Large intestine (tissue), 3 donors: ENCODE data around the gene CTNNA1. TPM values are rescaled to one million over a fixed set of nuclear protein-coding genes. Genes with fewer than 3 reads are reported as not detected.

Experiments
- DNase-seq, 2 donors: peaks; one replicate each; pipeline versions ENCODE4 v3.0.0 to v3.0.0-alpha.2; 2013
- H3K27ac ChIP-seq: one replicate; pipeline ENCODE4 v1.5.1; 2013; ENCODE audit warnings: low read length
- H3K27me3 ChIP-seq: 2 replicates; pipeline ENCODE4 v1.6.1; 2013; ENCODE audit warnings: low read length; ENCODE audit not compliant: control insufficient read depth, insufficient read depth
- H3K36me3 ChIP-seq: 2 replicates; pipeline ENCODE4 v1.6.1; 2013; ENCODE audit warnings: low read length; ENCODE audit not compliant: control insufficient read depth, insufficient read depth
- H3K4me1 ChIP-seq: one replicate; pipeline ENCODE4 v1.6.1; 2013; ENCODE audit warnings: low read length; ENCODE audit not compliant: control insufficient read depth, insufficient read depth
- H3K4me3 ChIP-seq: one replicate; pipeline ENCODE4 v1.5.1; 2013; ENCODE audit warnings: low read length
- H3K9me3 ChIP-seq: one replicate; pipeline ENCODE4 v1.6.1; 2013; ENCODE audit warnings: mild to moderate bottlenecking, low read depth, low read length, moderate library complexity; ENCODE audit not compliant: control insufficient read depth
- WGBS: methylation state at CpG from one replicate; pipeline ENCODE4 v1.1.5; 2013; ENCODE audit warnings: low lambda C conversion rate; ENCODE audit not compliant: insufficient coverage; 5-methylcytosine and 5-hydroxymethylcytosine counted together
- polyA plus RNA-seq: library from polyadenylated mRNA; unstranded; fragments of 120-200 nt; gene quantifications from one replicate; pipeline ENCODE4 v1.2.1, GENCODE V29; 2013

Gene CTNNA1
- polyA plus RNA-seq, 1 donor, result 287 TPM

DNA sequence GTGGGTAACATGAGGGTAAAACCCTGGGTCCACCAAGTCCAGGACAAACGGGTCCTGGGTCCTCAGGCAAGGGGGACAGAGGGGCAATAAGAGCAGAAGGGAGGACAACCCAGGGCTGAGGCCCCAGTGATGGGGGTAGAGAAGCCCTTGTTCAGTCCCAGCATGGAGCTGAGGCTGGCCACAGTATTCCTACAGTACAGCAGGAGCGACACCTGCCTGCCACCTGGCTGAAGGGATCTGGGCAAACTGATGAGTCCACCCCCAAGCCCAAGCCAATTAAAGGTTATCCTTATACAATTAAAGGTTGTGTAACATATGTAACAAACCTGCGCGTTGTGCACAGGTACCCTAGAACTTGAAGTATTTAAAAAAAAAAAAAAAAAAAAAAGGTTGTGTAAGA is 219.6 kb downstream of the CTNNA1 start:
- WGBS, result no CpG with 5 or more reads among the region's 4 CpGs
- H3K4me3 ChIP-seq, result no peak overlapping the region
- H3K36me3 ChIP-seq, result no peaks in the 10 kb centered on the region
- H3K27me3 ChIP-seq, result no peaks in the 10 kb centered on the region
- no peak for DNase-seq
- H3K9me3 ChIP-seq, result no peaks in the 10 kb centered on the region
- H3K4me1 ChIP-seq, result peaks cover 10% of the 10 kb centered on the region
- H3K27ac ChIP-seq, result no peak overlapping the region

DNA sequence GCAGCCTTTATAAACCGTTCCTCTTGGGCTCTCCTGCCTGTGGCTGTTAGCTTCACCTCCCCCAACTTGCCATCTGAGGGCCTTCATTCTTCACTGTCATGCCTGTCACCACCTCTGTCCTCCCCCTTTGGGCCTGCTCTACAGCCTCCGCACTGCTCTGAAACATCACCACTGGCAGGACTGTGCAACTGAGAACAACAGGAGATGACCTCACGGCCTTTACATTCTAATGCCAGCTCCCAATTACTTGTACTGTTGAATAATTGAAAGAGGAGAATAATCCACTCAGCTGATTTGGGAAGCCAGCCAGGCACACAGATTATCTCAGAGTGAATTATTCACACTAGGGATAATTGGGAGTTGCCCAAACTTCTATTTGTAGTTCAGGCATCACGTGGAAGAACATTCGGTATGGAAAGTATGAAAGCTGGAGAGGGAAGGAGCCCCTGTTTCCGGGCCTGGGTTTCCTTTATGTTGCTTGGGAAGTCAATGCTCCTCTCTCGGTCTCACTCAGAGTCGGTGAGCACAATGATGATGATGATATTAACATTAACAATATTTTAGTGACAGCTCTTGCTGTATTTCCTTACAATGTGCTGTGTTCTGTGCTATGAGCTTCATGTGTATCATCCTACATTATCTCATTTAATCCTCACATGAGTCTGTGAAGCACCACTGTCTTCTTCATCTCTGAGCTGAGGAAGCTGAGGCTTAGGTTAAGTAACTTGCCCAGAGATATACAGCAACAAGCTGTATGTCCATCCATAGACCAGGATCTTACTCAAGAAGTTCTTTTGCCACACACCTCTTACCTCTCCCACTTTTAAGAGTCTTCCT is 221.2 kb downstream of the CTNNA1 start:
- Histone ChIP-seq H3K27ac (peak overlapping the region; percentile 6), H3K36me3 (no peaks in the 10 kb centered on the region), H3K4me3 (no peak overlapping the region), H3K9me3 (no peaks in the 10 kb centered on the region), H3K27me3 (no peaks in the 10 kb centered on the region), H3K4me1 (peaks cover 10% of the 10 kb centered on the region)
- peak; percentile 28 to 37 for DNase-seq
- no CpG with 5 or more reads among the region's 8 CpGs for WGBS

GRCh38 chr5:138975098-138975847 is 222.0 kb downstream of the CTNNA1 start:
- no peaks in the 10 kb centered on the region for H3K27me3 ChIP-seq
- peak in 1 of 2 donors; percentile 31 for DNase-seq
- H3K4me1 ChIP-seq, result peaks cover 10% of the 10 kb centered on the region
- no peak overlapping the region for H3K4me3 ChIP-seq
- WGBS, result no CpG with 5 or more reads among the region's 10 CpGs
- H3K27ac ChIP-seq, result no peak overlapping the region
- no peaks in the 10 kb centered on the region for H3K36me3 ChIP-seq
- H3K9me3 ChIP-seq, result no peaks in the 10 kb centered on the region

DNA sequence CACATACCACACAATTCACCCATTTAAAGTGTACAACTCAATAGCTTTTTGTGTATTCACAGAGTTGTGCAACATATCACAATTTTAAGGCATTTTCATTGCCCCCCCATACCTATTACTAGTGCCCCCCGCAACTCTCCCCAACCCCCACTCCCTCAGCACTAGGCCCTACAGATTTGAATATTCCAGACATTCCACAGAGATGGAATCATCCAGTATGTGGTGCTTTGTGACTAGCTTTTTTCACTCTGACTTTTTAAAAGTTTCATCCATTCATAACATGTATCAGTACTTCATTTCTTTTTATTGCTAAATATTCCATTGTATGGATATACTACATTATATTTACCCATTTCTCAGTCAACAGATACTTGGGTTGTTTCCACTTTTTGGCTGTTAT is 224.9 kb downstream of the CTNNA1 start:
- Histone ChIP-seq H3K4me1 (peaks cover 4% of the 10 kb centered on the region), H3K27me3 (no peaks in the 10 kb centered on the region), H3K27ac (no peak overlapping the region), H3K4me3 (no peak overlapping the region), H3K36me3 (no peaks in the 10 kb centered on the region), H3K9me3 (no peaks in the 10 kb centered on the region)
- no peak for DNase-seq
- no CpG with 5 or more reads among the region's 1 CpG for WGBS

DNA sequence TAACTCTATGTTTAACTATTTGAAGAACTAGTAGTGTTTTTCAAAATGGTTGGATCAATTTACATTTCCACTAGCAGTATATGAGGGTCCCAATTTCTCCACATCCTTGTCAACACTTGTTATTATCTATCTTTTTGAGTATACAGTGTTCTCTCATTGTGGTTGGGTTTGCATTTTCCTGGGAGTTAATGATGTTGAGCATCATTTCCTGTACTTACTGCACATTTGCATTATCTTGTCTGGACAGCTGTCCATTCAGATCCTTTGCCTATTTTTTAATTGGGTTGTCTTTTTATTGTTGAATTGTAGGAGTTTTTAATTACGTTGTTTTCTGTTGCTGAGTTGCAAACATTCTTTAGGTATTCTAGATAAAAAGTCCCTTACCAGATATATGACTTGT is 225.4 kb downstream of the CTNNA1 start:
- no peaks in the 10 kb centered on the region for H3K27me3 ChIP-seq
- DNase-seq, result no peak
- H3K9me3 ChIP-seq, result no peaks in the 10 kb centered on the region
- no CpG with 5 or more reads among the region's 1 CpG for WGBS
- H3K27ac ChIP-seq, result no peak overlapping the region
- H3K4me3 ChIP-seq, result no peak overlapping the region
- H3K36me3 ChIP-seq, result no peaks in the 10 kb centered on the region
- H3K4me1 ChIP-seq, result peaks cover 4% of the 10 kb centered on the region

DNA sequence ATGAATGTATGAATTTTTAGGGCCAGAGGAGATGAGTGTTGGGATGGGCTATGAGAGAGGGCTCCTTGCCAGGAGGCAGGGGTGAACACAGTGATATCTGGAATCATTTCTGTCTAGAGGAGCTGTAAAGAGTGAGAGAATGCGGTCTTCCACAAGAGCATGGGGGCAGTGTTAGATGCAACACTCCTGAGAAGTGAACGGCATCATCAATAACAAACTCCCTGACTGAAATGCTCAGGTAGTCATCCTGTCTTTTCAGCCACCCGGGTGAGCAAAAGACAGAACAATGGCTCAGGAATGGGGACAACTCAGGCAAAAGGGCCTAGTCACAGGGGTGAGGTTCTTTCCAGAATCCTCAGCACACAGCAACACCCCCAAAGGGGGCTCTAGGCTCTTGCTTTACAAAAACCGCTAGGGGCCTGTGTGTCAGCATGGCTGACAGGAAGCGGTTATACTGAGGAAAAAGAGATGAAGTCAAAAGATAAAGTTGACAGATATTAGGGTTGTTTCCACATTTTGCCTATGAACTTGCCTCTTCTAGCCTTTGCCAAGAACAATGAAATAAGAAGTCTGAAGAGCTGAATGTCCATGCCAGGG is 226.6 kb downstream of the CTNNA1 start:
- H3K4me3 ChIP-seq, result no peak overlapping the region
- H3K9me3 ChIP-seq, result no peaks in the 10 kb centered on the region
- H3K36me3 ChIP-seq, result no peaks in the 10 kb centered on the region
- WGBS, result no CpG with 5 or more reads among the region's 5 CpGs
- H3K27ac ChIP-seq, result no peak overlapping the region
- no peak for DNase-seq
- H3K4me1 ChIP-seq, result peaks cover 4% of the 10 kb centered on the region
- H3K27me3 ChIP-seq, result no peaks in the 10 kb centered on the region

DNA sequence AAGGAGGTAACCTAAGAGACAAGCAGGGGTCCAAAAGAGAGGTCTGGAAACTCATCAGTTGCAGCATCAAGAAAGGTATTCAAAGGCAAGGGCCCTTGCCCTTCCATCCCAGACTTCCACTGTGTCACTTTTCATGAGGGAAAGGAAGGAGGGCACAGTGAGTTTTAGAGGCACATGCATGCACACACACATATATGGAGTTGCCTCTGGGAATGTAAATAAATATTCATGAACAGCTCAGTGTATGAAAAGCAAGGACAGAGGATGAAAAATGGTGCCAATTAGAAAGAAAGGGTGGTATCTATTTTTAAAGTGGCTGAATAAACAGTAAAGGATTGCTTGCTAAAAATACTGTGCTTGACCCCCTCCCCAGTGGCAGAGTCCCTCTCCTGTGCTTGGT is 227.2 kb downstream of the CTNNA1 start:
- Histone ChIP-seq H3K36me3 (no peaks in the 10 kb centered on the region), H3K9me3 (no peaks in the 10 kb centered on the region), H3K27me3 (no peaks in the 10 kb centered on the region), H3K4me3 (no peak overlapping the region), H3K4me1 (no peaks in the 10 kb centered on the region), H3K27ac (no peak overlapping the region)
- no peak for DNase-seq

DNA sequence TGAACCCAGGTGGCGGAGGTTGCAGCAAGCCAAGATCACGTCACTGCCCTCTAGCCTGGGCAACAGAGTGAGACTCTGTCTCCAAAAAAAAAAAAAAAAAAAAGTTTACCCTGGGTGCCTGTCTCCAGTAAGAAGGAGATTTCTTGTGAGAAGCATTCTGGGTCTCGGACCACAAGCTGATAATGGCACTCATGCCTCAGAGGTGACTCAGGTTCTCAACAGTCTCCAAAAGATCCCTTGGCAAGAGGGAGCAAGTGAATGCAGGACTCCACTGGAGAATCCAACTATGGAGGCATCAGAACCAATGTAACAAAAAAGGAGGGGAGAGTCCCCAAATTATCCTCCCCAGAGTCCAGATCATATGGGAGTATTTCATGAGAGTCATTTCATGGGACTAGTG is 227.9 kb downstream of the CTNNA1 start:
- no CpG with 5 or more reads among the region's 3 CpGs for WGBS
- no peaks in the 10 kb centered on the region for H3K9me3 ChIP-seq
- H3K4me3 ChIP-seq, result no peak overlapping the region
- no peaks in the 10 kb centered on the region for H3K4me1 ChIP-seq
- peaks cover 2% of the 10 kb centered on the region for H3K36me3 ChIP-seq
- H3K27me3 ChIP-seq, result no peaks in the 10 kb centered on the region
- H3K27ac ChIP-seq, result no peak overlapping the region
- DNase-seq, result no peak

GRCh38 chr5:138981586-138981985 is 228.4 kb downstream of the CTNNA1 start:
- Histone ChIP-seq H3K36me3 (peaks cover 2% of the 10 kb centered on the region), H3K27ac (no peak overlapping the region), H3K4me3 (no peak overlapping the region), H3K27me3 (no peaks in the 10 kb centered on the region), H3K4me1 (no peaks in the 10 kb centered on the region), H3K9me3 (no peaks in the 10 kb centered on the region)
- WGBS, result 100% methylated on average over 1 of the region's 7 CpGs
- DNase-seq, result no peak

DNA sequence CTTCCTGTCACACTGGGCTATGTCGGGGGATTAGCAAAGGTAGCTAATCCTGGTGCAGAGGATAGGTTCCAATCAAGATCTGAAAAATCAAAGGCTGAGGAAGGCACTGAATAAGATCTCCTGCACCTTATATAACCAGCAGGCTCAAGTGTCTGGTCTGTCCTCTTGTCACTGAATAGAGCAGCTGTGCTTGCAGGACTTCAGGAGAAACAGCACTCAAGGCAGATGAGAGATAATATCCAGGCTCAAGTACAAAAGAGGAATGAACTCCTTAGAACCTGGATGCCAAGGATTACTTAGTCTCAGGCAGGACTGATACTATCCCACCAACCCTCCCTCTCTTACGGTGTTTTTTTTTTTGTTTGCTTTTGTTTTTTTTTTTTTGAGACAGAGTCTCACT is 230.8 kb downstream of the CTNNA1 start:
- 60% methylated on average over 1 of the region's 2 CpGs for WGBS
- DNase-seq, result no peak
- Histone ChIP-seq H3K36me3 (peaks cover 2% of the 10 kb centered on the region), H3K9me3 (no peaks in the 10 kb centered on the region), H3K27ac (no peak overlapping the region), H3K27me3 (no peaks in the 10 kb centered on the region), H3K4me1 (no peaks in the 10 kb centered on the region), H3K4me3 (no peak overlapping the region)
